Neural cell (in vitro differentiated cells): ENCODE results near the gene AGO3. TPM values are rescaled to one million over a fixed set of nuclear protein-coding genes. Genes with fewer than 3 reads are reported as not detected.

Source experiments
- H2AFZ ChIP-seq: fragments of 200-600, 300-800 bp; sonication (generic), shearing (Covaris generic); 2 replicates; pipeline ENCODE4 v1.6.0; 2014; ENCODE audit warnings: low read depth, mild to moderate bottlenecking, antibody characterized with exemption, low read length, moderate library complexity
- H3F3A ChIP-seq: fragments of 200-600 bp; shearing (Covaris generic); 2 replicates; pipeline ENCODE4 v1.6.1; 2016; ENCODE audit warnings: mild to moderate bottlenecking, moderate library complexity, mixed read lengths, antibody characterized with exemption, low read length; ENCODE audit not compliant: insufficient read depth, poor library complexity, severe bottlenecking
- H3K27ac ChIP-seq: fragments of 200-600, 300-800 bp; sonication (generic), shearing (Covaris generic); 2 replicates; pipeline ENCODE4 v1.5.1; 2014; ENCODE audit warnings: mild to moderate bottlenecking, low read length, moderate library complexity
- H3K27me3 ChIP-seq: fragments of 300-800, 200-600 bp; sonication (generic), shearing (Covaris generic); 2 replicates; pipeline ENCODE4 v1.6.0; 2014; ENCODE audit warnings: mild to moderate bottlenecking, low read depth, low read length, moderate library complexity; ENCODE audit not compliant: insufficient read depth
- H3K36me3 ChIP-seq: fragments of 300-800, 200-600 bp; sonication (generic), shearing (Covaris generic); 2 replicates; pipeline ENCODE4 v1.5.1; 2014; ENCODE audit warnings: mild to moderate bottlenecking, antibody characterized with exemption, low read length, moderate library complexity; ENCODE audit not compliant: insufficient read depth
- H3K4me2 ChIP-seq: fragments of 300-800, 200-600 bp; sonication (generic), shearing (Covaris generic); 2 replicates; pipeline ENCODE4 v1.6.0; 2014; ENCODE audit warnings: mild to moderate bottlenecking, low read length
- H3K4me3 ChIP-seq: fragments of 300-800, 200-600 bp; sonication (generic), shearing (Covaris generic); 2 replicates; pipeline ENCODE4 v1.5.1; 2014; ENCODE audit warnings: mild to moderate bottlenecking, low read length, moderate library complexity
- H3K79me2 ChIP-seq: fragments of 200-600 bp; shearing (Covaris generic); replicated peaks from 2 replicates; pipeline ENCODE4 v1.6.0; 2014; ENCODE audit warnings: mild to moderate bottlenecking, low read length, moderate library complexity; ENCODE audit not compliant: insufficient read depth
- H3K9ac ChIP-seq: fragments of 300-800, 200-600 bp; sonication (generic), shearing (Covaris generic); 2 replicates; pipeline ENCODE4 v1.6.1; 2016; ENCODE audit warnings: mild to moderate bottlenecking, low read length, mixed read lengths
- H3K9me2 ChIP-seq: fragments of 200-600 bp; shearing (Covaris generic); 2 replicates; pipeline ENCODE4 v1.6.1; 2016; ENCODE audit warnings: mild to moderate bottlenecking, low read length, mixed read lengths; ENCODE audit not compliant: insufficient read depth
- H3K9me3 ChIP-seq: fragments of 200-600, 300-800 bp; sonication (generic), shearing (Covaris generic); 2 replicates; pipeline ENCODE4 v1.6.1; 2016; ENCODE audit warnings: mild to moderate bottlenecking, mixed run types, low read length, moderate library complexity, mixed read lengths
- H4K20me1 ChIP-seq: fragments of 200-600 bp; shearing (Covaris generic); 2 replicates; pipeline ENCODE4 v1.6.1; 2016; ENCODE audit warnings: mild to moderate bottlenecking, mixed run types; ENCODE audit not compliant: insufficient read depth
- EP300 ChIP-seq: fragments of 450-650 bp; conservative IDR thresholded peaks from 2 replicates; pipeline ENCODE4 v1.6.1; 2014; ENCODE audit warnings: antibody characterized with exemption, mild to moderate bottlenecking, moderate library complexity; ENCODE audit not compliant: poor library complexity, severe bottlenecking
- EZH2 ChIP-seq: fragments of 200-600, 300-800 bp; shearing (Covaris generic), sonication (generic); IDR thresholded peaks from 2 replicates; pipeline ENCODE4 v1.6.1; 2014; ENCODE audit warnings: antibody characterized with exemption, low read length, borderline replicate concordance, mild to moderate bottlenecking; ENCODE audit not compliant: insufficient read depth, poor library complexity, severe bottlenecking
- MXI1 ChIP-seq: fragments of 450-650 bp; conservative IDR thresholded peaks from 2 replicates; pipeline ENCODE4 v1.6.1; 2014; ENCODE audit warnings: antibody characterized with exemption, mild to moderate bottlenecking; ENCODE audit not compliant: poor library complexity, severe bottlenecking
- POLR2AphosphoS5 ChIP-seq: IDR thresholded peaks from 2 replicates; pipeline ENCODE4 v1.6.1; 2012
- RAD21 ChIP-seq: fragments of 450-650 bp; conservative IDR thresholded peaks from 2 replicates; pipeline ENCODE4 v1.6.1; 2014; ENCODE audit warnings: antibody characterized with exemption, mild to moderate bottlenecking, moderate library complexity
- SMC3 ChIP-seq: fragments of 450-650 bp; conservative IDR thresholded peaks from 2 replicates; pipeline ENCODE4 v1.6.1; 2014; ENCODE audit warnings: antibody characterized with exemption, mild to moderate bottlenecking, moderate library complexity; ENCODE audit not compliant: poor library complexity
- TAF1 ChIP-seq: IDR thresholded peaks from 2 replicates; pipeline ENCODE4 v1.6.1; 2012; ENCODE audit warnings: low read depth
- polyA plus RNA-seq: library from polyadenylated mRNA; depleted of rRNA; stranded (reverse); fragments of >200 nt; gene quantifications from 2 replicates; pipeline ENCODE4 v1.2.3, GENCODE V29; 2014
- TF ChIP-seq, protein P1 (sequence below): fragments of 450-650 bp; IDR thresholded peaks from 2 replicates; pipeline ENCODE4 v1.5.1; 2014; ENCODE audit warnings: antibody characterized with exemption, mild to moderate bottlenecking, moderate library complexity; ENCODE audit not compliant: poor library complexity, severe bottlenecking
- TF ChIP-seq, protein P2 (sequence below): IDR thresholded peaks from 2 replicates; pipeline ENCODE4 v1.6.1; 2012; ENCODE audit warnings: borderline replicate concordance

The AGO3 gene
- polyA plus RNA-seq, 1 donor from 2014 or later, result 9.4 TPM

DNA sequence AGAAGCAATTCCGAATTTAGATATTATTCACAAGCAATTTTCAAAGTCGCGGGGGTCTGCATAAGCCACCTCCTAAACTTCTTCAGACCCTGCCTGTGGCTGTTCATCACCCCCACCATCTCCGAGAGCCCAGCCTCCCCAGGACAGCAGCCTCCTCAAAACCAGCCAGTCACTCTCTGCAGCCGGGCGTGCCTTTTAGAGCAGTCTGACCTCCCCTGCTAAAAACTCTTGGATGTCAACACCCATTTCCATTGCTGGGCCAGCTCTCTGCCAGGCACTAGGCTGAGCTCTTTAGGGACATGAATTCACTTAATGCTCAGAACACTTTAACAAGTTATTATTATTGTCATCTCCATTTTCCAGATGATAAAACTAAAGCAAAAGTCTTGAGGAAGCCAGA lies 169.5 kb downstream of the AGO3 start:
- Histone ChIP-seq H3K4me3 (no peak overlapping the region), H3K9me3 (no peaks in the 10 kb centered on the region), H4K20me1 (no peaks in the 10 kb centered on the region), H3K27me3 (no peaks in the 10 kb centered on the region), H3K27ac (no peak overlapping the region), H3K79me2 (no peaks in the 10 kb centered on the region), H3K36me3 (no peaks in the 10 kb centered on the region), H3K9ac (no peak overlapping the region), H3F3A (no peaks in the 10 kb centered on the region), H3K9me2 (no peaks in the 10 kb centered on the region), H2AFZ (no peak overlapping the region), H3K4me2 (no peak overlapping the region)
- TF ChIP-seq RAD21 (no peak), MXI1 (no peak), EP300 (no peak), SMC3 (no peak)

DNA sequence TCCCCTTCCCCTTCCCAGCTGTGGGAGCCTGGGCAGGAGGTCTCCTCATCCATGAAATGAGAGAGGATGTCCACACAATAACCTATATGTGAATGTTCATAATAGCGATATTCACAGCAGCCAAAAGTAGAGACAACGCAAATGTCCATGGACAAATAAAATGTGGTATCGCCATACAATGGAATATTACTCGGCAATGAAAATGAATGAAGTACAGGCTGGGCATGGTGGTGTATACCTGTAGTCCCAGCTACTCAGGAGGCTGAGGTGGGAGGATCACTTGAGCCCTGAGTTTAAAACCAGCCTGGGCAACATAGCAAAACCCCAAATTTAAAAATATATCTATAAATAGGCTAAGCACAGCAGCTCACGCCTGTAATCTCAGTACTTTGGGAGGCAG lies 170.6 kb downstream of the AGO3 start:
- no peaks in the 10 kb centered on the region for H3K9me2 ChIP-seq
- H2AFZ ChIP-seq, result no peak overlapping the region
- H3K27ac ChIP-seq, result no peak overlapping the region
- no peaks in the 10 kb centered on the region for H4K20me1 ChIP-seq
- TF ChIP-seq, protein P1, sequence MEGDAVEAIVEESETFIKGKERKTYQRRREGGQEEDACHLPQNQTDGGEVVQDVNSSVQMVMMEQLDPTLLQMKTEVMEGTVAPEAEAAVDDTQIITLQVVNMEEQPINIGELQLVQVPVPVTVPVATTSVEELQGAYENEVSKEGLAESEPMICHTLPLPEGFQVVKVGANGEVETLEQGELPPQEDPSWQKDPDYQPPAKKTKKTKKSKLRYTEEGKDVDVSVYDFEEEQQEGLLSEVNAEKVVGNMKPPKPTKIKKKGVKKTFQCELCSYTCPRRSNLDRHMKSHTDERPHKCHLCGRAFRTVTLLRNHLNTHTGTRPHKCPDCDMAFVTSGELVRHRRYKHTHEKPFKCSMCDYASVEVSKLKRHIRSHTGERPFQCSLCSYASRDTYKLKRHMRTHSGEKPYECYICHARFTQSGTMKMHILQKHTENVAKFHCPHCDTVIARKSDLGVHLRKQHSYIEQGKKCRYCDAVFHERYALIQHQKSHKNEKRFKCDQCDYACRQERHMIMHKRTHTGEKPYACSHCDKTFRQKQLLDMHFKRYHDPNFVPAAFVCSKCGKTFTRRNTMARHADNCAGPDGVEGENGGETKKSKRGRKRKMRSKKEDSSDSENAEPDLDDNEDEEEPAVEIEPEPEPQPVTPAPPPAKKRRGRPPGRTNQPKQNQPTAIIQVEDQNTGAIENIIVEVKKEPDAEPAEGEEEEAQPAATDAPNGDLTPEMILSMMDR, result no peak
- TF ChIP-seq, protein P2, sequence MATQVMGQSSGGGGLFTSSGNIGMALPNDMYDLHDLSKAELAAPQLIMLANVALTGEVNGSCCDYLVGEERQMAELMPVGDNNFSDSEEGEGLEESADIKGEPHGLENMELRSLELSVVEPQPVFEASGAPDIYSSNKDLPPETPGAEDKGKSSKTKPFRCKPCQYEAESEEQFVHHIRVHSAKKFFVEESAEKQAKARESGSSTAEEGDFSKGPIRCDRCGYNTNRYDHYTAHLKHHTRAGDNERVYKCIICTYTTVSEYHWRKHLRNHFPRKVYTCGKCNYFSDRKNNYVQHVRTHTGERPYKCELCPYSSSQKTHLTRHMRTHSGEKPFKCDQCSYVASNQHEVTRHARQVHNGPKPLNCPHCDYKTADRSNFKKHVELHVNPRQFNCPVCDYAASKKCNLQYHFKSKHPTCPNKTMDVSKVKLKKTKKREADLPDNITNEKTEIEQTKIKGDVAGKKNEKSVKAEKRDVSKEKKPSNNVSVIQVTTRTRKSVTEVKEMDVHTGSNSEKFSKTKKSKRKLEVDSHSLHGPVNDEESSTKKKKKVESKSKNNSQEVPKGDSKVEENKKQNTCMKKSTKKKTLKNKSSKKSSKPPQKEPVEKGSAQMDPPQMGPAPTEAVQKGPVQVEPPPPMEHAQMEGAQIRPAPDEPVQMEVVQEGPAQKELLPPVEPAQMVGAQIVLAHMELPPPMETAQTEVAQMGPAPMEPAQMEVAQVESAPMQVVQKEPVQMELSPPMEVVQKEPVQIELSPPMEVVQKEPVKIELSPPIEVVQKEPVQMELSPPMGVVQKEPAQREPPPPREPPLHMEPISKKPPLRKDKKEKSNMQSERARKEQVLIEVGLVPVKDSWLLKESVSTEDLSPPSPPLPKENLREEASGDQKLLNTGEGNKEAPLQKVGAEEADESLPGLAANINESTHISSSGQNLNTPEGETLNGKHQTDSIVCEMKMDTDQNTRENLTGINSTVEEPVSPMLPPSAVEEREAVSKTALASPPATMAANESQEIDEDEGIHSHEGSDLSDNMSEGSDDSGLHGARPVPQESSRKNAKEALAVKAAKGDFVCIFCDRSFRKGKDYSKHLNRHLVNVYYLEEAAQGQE, result no peak
- TF ChIP-seq RAD21 (no peak), SMC3 (no peak), EP300 (no peak), TAF1 (no peak), POLR2AphosphoS5 (no peak), MXI1 (no peak), EZH2 (no peak)
- H3K36me3 ChIP-seq, result no peaks in the 10 kb centered on the region
- H3K4me2 ChIP-seq, result no peak overlapping the region
- no peaks in the 10 kb centered on the region for H3K27me3 ChIP-seq
- no peak overlapping the region for H3K9ac ChIP-seq
- no peaks in the 10 kb centered on the region for H3K79me2 ChIP-seq
- H3F3A ChIP-seq, result no peaks in the 10 kb centered on the region
- no peak overlapping the region for H3K4me3 ChIP-seq
- H3K9me3 ChIP-seq, result no peaks in the 10 kb centered on the region

DNA sequence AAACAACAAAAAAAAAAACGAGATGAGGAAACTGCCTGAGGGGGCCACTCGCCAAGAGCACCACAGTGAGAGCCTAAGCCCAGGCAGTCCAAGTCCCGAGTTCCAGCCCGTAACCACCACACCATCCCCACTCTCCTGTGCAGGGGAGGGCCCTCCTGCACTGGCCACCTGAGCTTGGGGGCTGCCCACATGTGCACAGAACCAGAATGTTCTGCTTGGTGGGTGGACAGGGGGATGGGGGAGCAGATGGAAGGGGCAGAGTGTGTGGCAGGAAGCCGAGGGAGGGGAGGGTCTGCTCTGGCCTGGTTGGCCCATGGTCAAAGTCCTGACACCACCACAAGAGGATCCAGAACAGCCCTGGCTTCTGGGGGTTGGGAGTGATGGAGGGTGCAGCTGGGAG lies 175.4 kb downstream of the AGO3 start:
- no peaks in the 10 kb centered on the region for H3K9me2 ChIP-seq
- no peak for TF ChIP-seq RAD21
- TF ChIP-seq, protein P1, result no peak
- H3K9me3 ChIP-seq, result no peaks in the 10 kb centered on the region
- H3F3A ChIP-seq, result no peaks in the 10 kb centered on the region
- no peaks in the 10 kb centered on the region for H4K20me1 ChIP-seq
- no peak overlapping the region for H3K4me2 ChIP-seq
- H3K27ac ChIP-seq, result no peak overlapping the region
- H2AFZ ChIP-seq, result no peak overlapping the region
- no peaks in the 10 kb centered on the region for H3K79me2 ChIP-seq
- H3K36me3 ChIP-seq, result no peaks in the 10 kb centered on the region
- H3K4me3 ChIP-seq, result no peak overlapping the region
- no peaks in the 10 kb centered on the region for H3K27me3 ChIP-seq
- no peak overlapping the region for H3K9ac ChIP-seq
